ENCODE results near the gene CHKA.

- TF ChIP-seq CTCF (IDR thresholded peaks at IDR 0.05; ENCODE audit: extremely low read depth in 1 of 2, insufficient read depth in 1 of 2, low read depth in 1 of 2, low read length in 2 of 2) (no peak), MAX (IDR thresholded peaks at IDR 0.05; ENCODE audit: insufficient read depth, insufficient read length) (no peak), JUN (IDR thresholded peaks at IDR 0.05; ENCODE audit: borderline replicate concordance, insufficient read depth, insufficient read length, low read depth) (no peak), MYC (IDR thresholded peaks at IDR 0.05; ENCODE audit: low read depth, low read length) (no peak), POLR2A (IDR thresholded peaks at IDR 0.05; ENCODE audit: low read depth, low read length) (no peak), EZH2 (IDR thresholded peaks at IDR 0.05; ENCODE audit: borderline replicate concordance, low read depth, low read length, severe bottlenecking) (no peak), POLR2AphosphoS5 (IDR thresholded peaks at IDR 0.05; ENCODE audit: insufficient read depth, low read depth, low read length) (no peak), GATA2 (IDR thresholded peaks at IDR 0.05; ENCODE audit: insufficient read depth, insufficient read length, low read depth, low read length) (no peak), FOS (IDR thresholded peaks at IDR 0.05; ENCODE audit: borderline replicate concordance, insufficient read depth, low read length) (no peak)
Measured at GRCh38 chr11:68043349-68044144, 77.6 kb downstream of the CHKA start.

All from endothelial cell of umbilical vein (primary cell).